Neural cell (in vitro differentiated cells): ENCODE results near the gene IFIT5.

Source experiments
- EZH2 ChIP-seq: fragments of 200-600, 300-800 bp; shearing (Covaris generic), sonication (generic); IDR thresholded peaks from 2 replicates; pipeline ENCODE4 v1.6.1; 2014; ENCODE audit warnings: antibody characterized with exemption, low read length, borderline replicate concordance, mild to moderate bottlenecking; ENCODE audit not compliant: insufficient read depth, poor library complexity, severe bottlenecking
- POLR2AphosphoS5 ChIP-seq: IDR thresholded peaks from 2 replicates; pipeline ENCODE4 v1.6.1; 2012
- TF ChIP-seq, protein P1 (sequence below): fragments of 450-650 bp; IDR thresholded peaks from 2 replicates; pipeline ENCODE4 v1.5.1; 2014; ENCODE audit warnings: antibody characterized with exemption, mild to moderate bottlenecking, moderate library complexity; ENCODE audit not compliant: poor library complexity, severe bottlenecking

DNA sequence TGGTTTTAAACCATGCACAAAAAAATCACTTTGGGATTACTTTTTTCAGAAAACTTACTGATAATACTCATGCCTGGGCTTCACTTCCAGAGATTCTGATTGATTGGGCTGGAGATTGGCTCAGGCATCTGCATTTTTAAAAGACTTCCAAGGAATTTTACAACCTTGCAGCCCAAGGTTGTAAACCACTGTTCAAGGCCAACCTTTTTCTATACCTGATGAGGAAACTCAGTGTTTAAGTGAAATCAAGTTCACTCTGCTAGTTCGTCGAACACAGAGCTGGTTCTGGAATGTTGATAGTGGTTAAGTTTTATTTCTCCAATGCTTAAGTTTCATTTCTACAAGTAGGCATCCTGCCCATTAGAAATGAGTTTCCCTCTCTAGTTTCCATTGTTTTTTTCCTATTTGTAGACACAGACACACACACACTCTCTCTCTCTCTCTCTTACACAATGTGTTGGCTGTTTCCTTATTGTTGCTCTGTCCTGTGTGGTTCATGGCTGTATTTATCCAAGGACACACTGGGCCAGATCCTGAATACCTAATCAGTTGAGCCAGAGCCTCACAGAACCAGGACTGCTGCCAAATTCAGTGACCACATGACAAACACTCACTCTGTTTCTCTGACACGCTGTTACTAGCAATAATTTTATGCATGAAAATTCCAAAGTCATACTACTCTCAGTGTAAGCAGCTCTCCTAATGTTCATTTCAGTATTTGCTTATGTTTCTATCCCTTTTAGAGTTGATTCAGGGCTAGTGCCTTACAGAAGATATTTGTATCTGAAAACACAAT, 40.3 kb upstream of the IFIT5 start:
- TF ChIP-seq, protein P1, sequence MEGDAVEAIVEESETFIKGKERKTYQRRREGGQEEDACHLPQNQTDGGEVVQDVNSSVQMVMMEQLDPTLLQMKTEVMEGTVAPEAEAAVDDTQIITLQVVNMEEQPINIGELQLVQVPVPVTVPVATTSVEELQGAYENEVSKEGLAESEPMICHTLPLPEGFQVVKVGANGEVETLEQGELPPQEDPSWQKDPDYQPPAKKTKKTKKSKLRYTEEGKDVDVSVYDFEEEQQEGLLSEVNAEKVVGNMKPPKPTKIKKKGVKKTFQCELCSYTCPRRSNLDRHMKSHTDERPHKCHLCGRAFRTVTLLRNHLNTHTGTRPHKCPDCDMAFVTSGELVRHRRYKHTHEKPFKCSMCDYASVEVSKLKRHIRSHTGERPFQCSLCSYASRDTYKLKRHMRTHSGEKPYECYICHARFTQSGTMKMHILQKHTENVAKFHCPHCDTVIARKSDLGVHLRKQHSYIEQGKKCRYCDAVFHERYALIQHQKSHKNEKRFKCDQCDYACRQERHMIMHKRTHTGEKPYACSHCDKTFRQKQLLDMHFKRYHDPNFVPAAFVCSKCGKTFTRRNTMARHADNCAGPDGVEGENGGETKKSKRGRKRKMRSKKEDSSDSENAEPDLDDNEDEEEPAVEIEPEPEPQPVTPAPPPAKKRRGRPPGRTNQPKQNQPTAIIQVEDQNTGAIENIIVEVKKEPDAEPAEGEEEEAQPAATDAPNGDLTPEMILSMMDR, result no peak
- no peak for TF ChIP-seq EZH2
- no peak for TF ChIP-seq POLR2AphosphoS5
